Activated CD4-positive, CD25-positive, alpha-beta regulatory T cell treated with anti-CD3 and anti-CD28 coated beads, Interleukin-2, amount 50 U/mL, for 16 hours (primary cell): ENCODE measurements around the gene RAI14.
"Not testable (repeated sequence)": the region's sequence is repeated elsewhere in the genome, so short reads cannot be mapped to it uniquely, and the experiment has no call there.

Experiments
- DNase-seq: peaks from one replicate; pipeline ENCODE4 v3.0.0-alpha.2; 2020; ENCODE audit warnings: low read depth, low spot score

RAI14 gene

GRCh38 chr5:34698754-34699153 is 42.6 kb downstream of the RAI14 start:
- no peak for DNase-seq

- no peak for DNase-seq
These were observed 43.3 kb downstream of the RAI14 start for GRCh38 chr5:34699155-34700077.

- no peak for DNase-seq
These were observed 43.9 kb downstream of the RAI14 start for GRCh38 chr5:34700078-34700452.

GRCh38 chr5:34701442-34701841 is 45.3 kb downstream of the RAI14 start:
- DNase-seq = not testable (repeated sequence)

- DNase-seq = no peak
These were observed 47.9 kb downstream of the RAI14 start for GRCh38 chr5:34703767-34704713.

- DNase-seq = no peak
These were observed 50.0 kb downstream of the RAI14 start for GRCh38 chr5:34706084-34706483.

GRCh38 chr5:34707451-34708107 is 51.5 kb downstream of the RAI14 start:
- no peak for DNase-seq

- DNase-seq = no peak
These were observed 52.6 kb downstream of the RAI14 start for GRCh38 chr5:34708777-34709176.

- DNase-seq = no peak
These were observed 53.9 kb downstream of the RAI14 start for GRCh38 chr5:34709861-34710673.

- DNase-seq = no peak
These were observed 56.4 kb downstream of the RAI14 start for GRCh38 chr5:34712565-34712964.

GRCh38 chr5:34715711-34716110 is 59.6 kb downstream of the RAI14 start:
- no peak for DNase-seq

GRCh38 chr5:34716986-34717385 is 60.9 kb downstream of the RAI14 start:
- no peak for DNase-seq

GRCh38 chr5:34717426-34718327 is 61.5 kb downstream of the RAI14 start:
- DNase-seq = no peak

GRCh38 chr5:34718516-34718915 is 62.4 kb downstream of the RAI14 start:
- DNase-seq = no peak

- DNase-seq = no peak
These were observed 62.9 kb downstream of the RAI14 start for GRCh38 chr5:34719029-34719428.

GRCh38 chr5:34721327-34721726 is 65.2 kb downstream of the RAI14 start:
- no peak for DNase-seq

- no peak for DNase-seq
These were observed 66.1 kb downstream of the RAI14 start for GRCh38 chr5:34722183-34722582.

GRCh38 chr5:34724741-34725140 is 68.6 kb downstream of the RAI14 start:
- no peak for DNase-seq

GRCh38 chr5:34727166-34727749 is 71.1 kb downstream of the RAI14 start:
- not testable (repeated sequence) for DNase-seq

- no peak for DNase-seq
These were observed 72.1 kb downstream of the RAI14 start for GRCh38 chr5:34728236-34728635.
